Astrocyte (in vitro differentiated cells and primary cell): Measurements from ENCODE around the gene DEGS1. TPM values are rescaled to one million over a fixed set of nuclear protein-coding genes. Genes with fewer than 3 reads are reported as not detected.

Experiments
- DNase-seq: peaks from one replicate; pipeline ENCODE4 v3.0.0-alpha.2; 2010; ENCODE audit warnings: low read depth
- FAIRE-seq: peaks from 2 replicates; lab custom pipeline; 2011; peaks lifted over from hg19 to GRCh38; lab: Jason Lieb, UNC
- H2AFZ ChIP-seq: 2 replicates; pipeline ENCODE4 v1.6.0; 2012; ENCODE audit warnings: low read depth, low read length, inconsistent platforms
- H3K27ac ChIP-seq: 2 replicates; pipeline ENCODE4 v1.5.1; 2011; ENCODE audit warnings: low read depth, low read length, inconsistent platforms
- H3K27me3 ChIP-seq: 2 replicates; pipeline ENCODE4 v1.6.0; 2011; ENCODE audit warnings: low read length, inconsistent platforms; ENCODE audit not compliant: insufficient read depth
- H3K36me3 ChIP-seq: 2 replicates; pipeline ENCODE4 v1.5.1; 2011; ENCODE audit warnings: low read length, inconsistent platforms; ENCODE audit not compliant: insufficient read depth
- H3K4me1 ChIP-seq: 2 replicates; pipeline ENCODE4 v1.5.1; 2011; ENCODE audit warnings: low read length, inconsistent platforms; ENCODE audit not compliant: insufficient read depth
- H3K4me2 ChIP-seq: 2 replicates; pipeline ENCODE4 v1.6.0; 2012; ENCODE audit warnings: low read length, inconsistent platforms
- H3K4me3 ChIP-seq: 2 replicates; pipeline ENCODE4 v1.5.1; 2011; ENCODE audit warnings: low read depth, mild to moderate bottlenecking, low read length, inconsistent platforms; ENCODE audit not compliant: insufficient read depth
- H3K79me2 ChIP-seq: 2 replicates; pipeline ENCODE4 v1.6.0; 2012; ENCODE audit warnings: mild to moderate bottlenecking, low read length, inconsistent platforms; ENCODE audit not compliant: insufficient read depth
- H3K9ac ChIP-seq: 2 replicates; pipeline ENCODE4 v1.6.0; 2012; ENCODE audit warnings: mild to moderate bottlenecking, low read length, inconsistent platforms
- H3K9me3 ChIP-seq: 2 replicates; pipeline ENCODE4 v1.5.1; 2012; ENCODE audit warnings: low read depth, mild to moderate bottlenecking, low read length, inconsistent platforms; ENCODE audit not compliant: insufficient read depth
- H4K20me1 ChIP-seq: 2 replicates; pipeline ENCODE4 v1.6.0; 2012; ENCODE audit warnings: low read length, inconsistent platforms; ENCODE audit not compliant: insufficient read depth
- H3K27ac Mint-ChIP-seq: one replicate; pipeline ENCODE4 v1.8.0; 2021; ENCODE audit warnings: mild to moderate bottlenecking, mixed read lengths; ENCODE audit not compliant: unreplicated experiment
- H3K27me3 Mint-ChIP-seq: one replicate; pipeline ENCODE4 v1.8.0; 2021; ENCODE audit warnings: low read depth, mixed read lengths; ENCODE audit not compliant: unreplicated experiment
- H3K36me3 Mint-ChIP-seq: one replicate; pipeline ENCODE4 v1.8.0; 2021; ENCODE audit warnings: low read depth, mixed read lengths; ENCODE audit not compliant: unreplicated experiment
- H3K4me1 Mint-ChIP-seq: one replicate; pipeline ENCODE4 v1.8.0; 2021; ENCODE audit warnings: low read depth, mixed read lengths; ENCODE audit not compliant: unreplicated experiment
- H3K4me3 Mint-ChIP-seq: one replicate; pipeline ENCODE4 v1.8.0; 2021; ENCODE audit warnings: mild to moderate bottlenecking, moderate library complexity, mixed read lengths; ENCODE audit not compliant: unreplicated experiment
- H3K9me3 Mint-ChIP-seq: one replicate; pipeline ENCODE4 v1.8.0; 2021; ENCODE audit warnings: mild to moderate bottlenecking, mixed read lengths; ENCODE audit not compliant: unreplicated experiment
- EZH2 ChIP-seq: IDR thresholded peaks from 2 replicates; pipeline ENCODE4 v1.6.1; 2012; ENCODE audit warnings: mild to moderate bottlenecking, low read length, inconsistent platforms; ENCODE audit not compliant: insufficient read depth
- total RNA-seq: library from RNA; stranded (reverse); gene quantifications from 2 replicates; pipeline ENCODE4 v1.2.1, GENCODE V29; 2021
- TF ChIP-seq, protein P1 (sequence below): IDR thresholded peaks from 2 replicates; pipeline ENCODE4 v1.5.1; 2011; ENCODE audit warnings: low read depth, mild to moderate bottlenecking, inconsistent platforms, low read length, moderate library complexity; ENCODE audit not compliant: insufficient read depth

DEGS1 gene
- total RNA-seq, 1 donor from 2014 or later = 115 TPM

DNA sequence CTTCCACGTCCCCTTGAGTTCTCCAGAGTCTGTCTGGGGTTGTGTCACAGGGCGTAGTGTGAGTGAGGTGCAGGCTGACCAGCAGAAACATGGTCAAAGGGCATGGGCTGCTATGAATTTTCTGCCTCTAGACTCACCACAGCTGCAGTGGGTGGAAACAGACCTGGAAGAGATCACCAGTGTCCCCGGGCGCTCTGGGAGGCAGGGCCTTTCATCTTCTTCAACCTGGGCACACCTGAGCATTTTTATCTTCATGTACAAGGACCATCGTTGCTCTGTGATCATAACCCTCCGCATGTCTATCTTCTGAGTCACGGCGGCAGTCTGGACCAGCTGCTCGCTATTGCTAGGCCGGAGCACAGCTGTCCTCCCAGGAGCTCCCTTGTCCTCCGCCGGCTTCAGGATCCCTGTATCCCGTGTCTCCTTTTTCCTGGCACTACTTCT, 29.6 kb downstream of the DEGS1 start:
- Histone ChIP-seq H3K36me3 (no peaks in the 10 kb centered on the region), H2AFZ (no peak overlapping the region), H4K20me1 (no peaks in the 10 kb centered on the region), H3K4me2 (no peak overlapping the region), H3K27ac (no peak overlapping the region), H3K27me3 (no peaks in the 10 kb centered on the region), H3K9me3 (no peaks in the 10 kb centered on the region), H3K9ac (no peak overlapping the region), H3K79me2 (no peaks in the 10 kb centered on the region), H3K4me1 (peaks cover 10% of the 10 kb centered on the region), H3K4me3 (no peak overlapping the region)
- Mint-ChIP-seq H3K27me3 (no peaks in the 10 kb centered on the region), H3K36me3 (no peaks in the 10 kb centered on the region), H3K4me1 (peaks cover 20% of the 10 kb centered on the region), H3K4me3 (no peak overlapping the region), H3K9me3 (no peaks in the 10 kb centered on the region), H3K27ac (no peak overlapping the region)
- TF ChIP-seq, protein P1, sequence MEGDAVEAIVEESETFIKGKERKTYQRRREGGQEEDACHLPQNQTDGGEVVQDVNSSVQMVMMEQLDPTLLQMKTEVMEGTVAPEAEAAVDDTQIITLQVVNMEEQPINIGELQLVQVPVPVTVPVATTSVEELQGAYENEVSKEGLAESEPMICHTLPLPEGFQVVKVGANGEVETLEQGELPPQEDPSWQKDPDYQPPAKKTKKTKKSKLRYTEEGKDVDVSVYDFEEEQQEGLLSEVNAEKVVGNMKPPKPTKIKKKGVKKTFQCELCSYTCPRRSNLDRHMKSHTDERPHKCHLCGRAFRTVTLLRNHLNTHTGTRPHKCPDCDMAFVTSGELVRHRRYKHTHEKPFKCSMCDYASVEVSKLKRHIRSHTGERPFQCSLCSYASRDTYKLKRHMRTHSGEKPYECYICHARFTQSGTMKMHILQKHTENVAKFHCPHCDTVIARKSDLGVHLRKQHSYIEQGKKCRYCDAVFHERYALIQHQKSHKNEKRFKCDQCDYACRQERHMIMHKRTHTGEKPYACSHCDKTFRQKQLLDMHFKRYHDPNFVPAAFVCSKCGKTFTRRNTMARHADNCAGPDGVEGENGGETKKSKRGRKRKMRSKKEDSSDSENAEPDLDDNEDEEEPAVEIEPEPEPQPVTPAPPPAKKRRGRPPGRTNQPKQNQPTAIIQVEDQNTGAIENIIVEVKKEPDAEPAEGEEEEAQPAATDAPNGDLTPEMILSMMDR = no peak
- no peak for TF ChIP-seq EZH2
- DNase-seq (no peak), FAIRE-seq (no peak)

DNA sequence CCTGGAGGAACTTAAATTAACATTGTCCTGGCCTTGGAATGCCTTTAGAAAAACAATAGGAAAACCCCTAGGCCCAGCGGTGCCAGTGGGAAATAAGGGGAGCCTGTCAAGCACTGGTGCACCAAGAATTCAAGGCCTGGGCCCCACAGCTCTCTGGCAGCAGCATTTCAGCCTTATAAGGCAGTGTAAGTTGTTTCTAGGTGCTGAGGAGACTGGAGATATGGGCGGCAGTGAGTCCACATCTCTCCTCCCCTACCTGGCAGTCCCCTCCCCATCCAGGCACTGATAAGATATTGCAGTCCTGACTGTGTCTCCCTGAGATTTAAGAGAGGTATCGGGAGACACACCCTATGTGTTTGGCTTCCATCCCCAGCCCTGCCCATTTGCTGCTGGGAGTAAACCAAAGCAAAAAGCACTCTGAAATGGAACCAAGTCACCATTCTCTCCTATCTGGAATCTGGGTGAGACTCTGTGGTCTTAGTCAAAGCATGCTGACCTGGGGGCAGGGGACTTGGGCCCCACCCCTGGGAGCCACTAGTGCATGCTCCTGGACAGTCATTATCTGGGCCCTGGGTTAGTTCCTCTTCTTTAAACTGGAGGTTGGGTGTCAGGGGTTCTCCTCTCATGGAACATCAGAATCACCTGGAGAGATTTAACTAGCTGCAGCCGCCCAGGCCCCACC, 30.5 kb downstream of the DEGS1 start:
- H3K27me3 ChIP-seq = no peaks in the 10 kb centered on the region
- Mint-ChIP-seq H3K27me3 (no peaks in the 10 kb centered on the region), H3K36me3 (no peaks in the 10 kb centered on the region), H3K9me3 (no peaks in the 10 kb centered on the region), H3K4me1 (peaks cover 20% of the 10 kb centered on the region), H3K27ac (no peak overlapping the region), H3K4me3 (no peak overlapping the region)
- H3K79me2 ChIP-seq = no peaks in the 10 kb centered on the region
- no peaks in the 10 kb centered on the region for H3K9me3 ChIP-seq
- no peaks in the 10 kb centered on the region for H3K36me3 ChIP-seq
- H3K4me1 ChIP-seq = peaks cover 10% of the 10 kb centered on the region
- no peak overlapping the region for H3K27ac ChIP-seq
- H4K20me1 ChIP-seq = no peaks in the 10 kb centered on the region
- no peak overlapping the region for H3K4me2 ChIP-seq
- DNase-seq = no peak
- no peak overlapping the region for H2AFZ ChIP-seq
- TF ChIP-seq, protein P1 = no peak
- TF ChIP-seq EZH2 = no peak
- H3K9ac ChIP-seq = no peak overlapping the region
- no peak for FAIRE-seq
- no peak overlapping the region for H3K4me3 ChIP-seq

DNA sequence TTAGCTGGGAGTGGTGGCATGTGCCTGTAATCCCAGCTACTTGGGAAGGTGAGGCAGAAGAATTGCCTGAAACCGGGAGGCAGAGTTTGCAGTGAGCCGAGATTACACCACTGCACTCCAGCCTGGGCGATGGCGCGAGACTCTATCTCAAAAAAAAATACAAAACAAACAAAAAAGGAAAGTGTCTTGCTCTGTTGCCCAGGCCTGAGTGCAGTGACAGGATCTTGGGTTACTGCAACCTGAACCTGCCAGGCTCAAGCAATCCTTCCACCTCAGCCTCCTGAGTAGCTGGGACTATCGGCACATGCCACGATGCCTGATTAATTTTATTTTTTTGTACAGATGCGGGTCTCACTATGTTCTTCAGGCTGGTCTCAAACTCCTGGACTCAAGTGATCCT, 33.3 kb downstream of the DEGS1 start:
- Mint-ChIP-seq H3K9me3 (no peaks in the 10 kb centered on the region), H3K36me3 (no peaks in the 10 kb centered on the region), H3K27ac (no peak overlapping the region), H3K27me3 (no peaks in the 10 kb centered on the region), H3K4me1 (peaks cover 28% of the 10 kb centered on the region), H3K4me3 (no peak overlapping the region)
- no peaks in the 10 kb centered on the region for H3K9me3 ChIP-seq
- H4K20me1 ChIP-seq = no peaks in the 10 kb centered on the region
- no peaks in the 10 kb centered on the region for H3K27me3 ChIP-seq
- DNase-seq (no peak), FAIRE-seq (no peak)
- H3K27ac ChIP-seq = no peak overlapping the region
- no peak overlapping the region for H2AFZ ChIP-seq
- no peak for TF ChIP-seq EZH2
- TF ChIP-seq, protein P1 = no peak
- H3K9ac ChIP-seq = no peak overlapping the region
- no peak overlapping the region for H3K4me2 ChIP-seq
- no peaks in the 10 kb centered on the region for H3K36me3 ChIP-seq
- H3K4me3 ChIP-seq = no peak overlapping the region
- peaks cover 3% of the 10 kb centered on the region for H3K4me1 ChIP-seq
- no peaks in the 10 kb centered on the region for H3K79me2 ChIP-seq
